Ishikawa (cell line): ENCODE measurements around the gene ARPC1B.

ENCODE experiments used
- CEBPB ChIP-seq: IDR thresholded peaks from 2 replicates; pipeline ENCODE4 v1.6.1; 2012
- CREB1 ChIP-seq: IDR thresholded peaks from 2 replicates; pipeline ENCODE4 v1.6.1; 2012; ENCODE audit warnings: low read depth
- EGR1 ChIP-seq: IDR thresholded peaks from 2 replicates; pipeline ENCODE4 v1.6.1; 2012
- FOXM1 ChIP-seq: IDR thresholded peaks from 2 replicates; pipeline ENCODE4 v1.6.1; 2012; ENCODE audit warnings: low read depth, borderline replicate concordance
- NFIC ChIP-seq: IDR thresholded peaks from 2 replicates; pipeline ENCODE4 v1.6.1; 2012
- RAD21 ChIP-seq: IDR thresholded peaks from 2 replicates; pipeline ENCODE4 v1.6.1; 2012; ENCODE audit warnings: low read depth
- TAF1 ChIP-seq: IDR thresholded peaks from 2 replicates; pipeline ENCODE4 v1.6.1; 2012; ENCODE audit warnings: low read depth, mild to moderate bottlenecking
- TCF12 ChIP-seq: IDR thresholded peaks from 2 replicates; pipeline ENCODE4 v1.6.1; 2012; ENCODE audit warnings: low read depth
- TEAD4 ChIP-seq: IDR thresholded peaks from 2 replicates; pipeline ENCODE4 v1.6.1; 2012
- USF1 ChIP-seq: IDR thresholded peaks from 2 replicates; pipeline ENCODE4 v1.6.1; 2012
- ZBTB7A ChIP-seq: IDR thresholded peaks from 2 replicates; pipeline ENCODE4 v1.6.1; 2012; ENCODE audit warnings: low read depth
- TF ChIP-seq, protein P1 (sequence below): IDR thresholded peaks from 2 replicates; pipeline ENCODE4 v1.6.1; 2012; ENCODE audit warnings: low read depth, mild to moderate bottlenecking
- TF ChIP-seq, protein P2 (sequence below): IDR thresholded peaks from 2 replicates; pipeline ENCODE4 v1.6.1; 2012

ARPC1B gene

GRCh38 chr7:99355098-99355497 is 19.4 kb upstream of the ARPC1B start:
- TF ChIP-seq USF1 (no peak), NFIC (no peak)
- TF ChIP-seq, protein P1, sequence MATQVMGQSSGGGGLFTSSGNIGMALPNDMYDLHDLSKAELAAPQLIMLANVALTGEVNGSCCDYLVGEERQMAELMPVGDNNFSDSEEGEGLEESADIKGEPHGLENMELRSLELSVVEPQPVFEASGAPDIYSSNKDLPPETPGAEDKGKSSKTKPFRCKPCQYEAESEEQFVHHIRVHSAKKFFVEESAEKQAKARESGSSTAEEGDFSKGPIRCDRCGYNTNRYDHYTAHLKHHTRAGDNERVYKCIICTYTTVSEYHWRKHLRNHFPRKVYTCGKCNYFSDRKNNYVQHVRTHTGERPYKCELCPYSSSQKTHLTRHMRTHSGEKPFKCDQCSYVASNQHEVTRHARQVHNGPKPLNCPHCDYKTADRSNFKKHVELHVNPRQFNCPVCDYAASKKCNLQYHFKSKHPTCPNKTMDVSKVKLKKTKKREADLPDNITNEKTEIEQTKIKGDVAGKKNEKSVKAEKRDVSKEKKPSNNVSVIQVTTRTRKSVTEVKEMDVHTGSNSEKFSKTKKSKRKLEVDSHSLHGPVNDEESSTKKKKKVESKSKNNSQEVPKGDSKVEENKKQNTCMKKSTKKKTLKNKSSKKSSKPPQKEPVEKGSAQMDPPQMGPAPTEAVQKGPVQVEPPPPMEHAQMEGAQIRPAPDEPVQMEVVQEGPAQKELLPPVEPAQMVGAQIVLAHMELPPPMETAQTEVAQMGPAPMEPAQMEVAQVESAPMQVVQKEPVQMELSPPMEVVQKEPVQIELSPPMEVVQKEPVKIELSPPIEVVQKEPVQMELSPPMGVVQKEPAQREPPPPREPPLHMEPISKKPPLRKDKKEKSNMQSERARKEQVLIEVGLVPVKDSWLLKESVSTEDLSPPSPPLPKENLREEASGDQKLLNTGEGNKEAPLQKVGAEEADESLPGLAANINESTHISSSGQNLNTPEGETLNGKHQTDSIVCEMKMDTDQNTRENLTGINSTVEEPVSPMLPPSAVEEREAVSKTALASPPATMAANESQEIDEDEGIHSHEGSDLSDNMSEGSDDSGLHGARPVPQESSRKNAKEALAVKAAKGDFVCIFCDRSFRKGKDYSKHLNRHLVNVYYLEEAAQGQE = no peak

GRCh38 chr7:99357701-99358490 is 16.6 kb upstream of the ARPC1B start:
- TF ChIP-seq CEBPB (no peak), USF1 (no peak)
- TF ChIP-seq, protein P2, sequence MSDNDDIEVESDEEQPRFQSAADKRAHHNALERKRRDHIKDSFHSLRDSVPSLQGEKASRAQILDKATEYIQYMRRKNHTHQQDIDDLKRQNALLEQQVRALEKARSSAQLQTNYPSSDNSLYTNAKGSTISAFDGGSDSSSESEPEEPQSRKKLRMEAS = no peak
- TF ChIP-seq, protein P1 = no peak

DNA sequence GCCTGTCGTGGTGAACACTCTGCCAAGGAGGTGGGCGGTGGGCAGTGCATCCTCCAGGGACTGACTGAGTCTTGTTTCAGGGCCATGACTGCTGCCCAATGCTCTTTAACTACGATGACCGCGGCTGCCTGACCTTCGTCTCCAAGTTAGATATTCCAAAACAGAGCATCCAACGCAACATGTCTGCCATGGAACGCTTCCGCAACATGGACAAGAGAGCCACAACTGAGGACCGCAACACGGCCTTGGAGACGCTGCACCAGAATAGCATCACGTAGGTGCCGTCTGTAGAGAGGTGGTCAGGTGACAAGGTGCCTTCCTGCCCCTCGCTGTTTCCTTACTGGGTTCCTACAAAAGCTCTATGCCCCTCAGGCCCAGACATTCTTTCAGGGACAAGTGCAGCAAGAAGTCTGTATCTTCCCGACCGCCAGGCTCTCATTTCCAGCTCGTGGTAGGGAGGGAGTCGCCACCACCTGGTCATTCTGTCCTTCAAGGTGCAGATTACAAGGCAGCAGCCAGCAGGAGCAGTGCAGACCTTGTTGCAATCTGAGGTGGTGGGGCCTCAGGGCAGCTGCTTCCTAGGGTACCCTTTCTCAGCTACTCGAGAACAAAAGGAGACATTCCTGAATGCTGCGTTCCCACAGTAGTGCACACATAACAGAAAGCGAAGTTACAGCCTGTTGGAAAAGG is 14.9 kb upstream of the ARPC1B start:
- TF ChIP-seq RAD21 (no peak), CEBPB (no peak), ZBTB7A (no peak), TCF12 (no peak), NFIC (no peak), TEAD4 (no peak), CREB1 (no peak)
- TF ChIP-seq, protein P2 = no peak

DNA sequence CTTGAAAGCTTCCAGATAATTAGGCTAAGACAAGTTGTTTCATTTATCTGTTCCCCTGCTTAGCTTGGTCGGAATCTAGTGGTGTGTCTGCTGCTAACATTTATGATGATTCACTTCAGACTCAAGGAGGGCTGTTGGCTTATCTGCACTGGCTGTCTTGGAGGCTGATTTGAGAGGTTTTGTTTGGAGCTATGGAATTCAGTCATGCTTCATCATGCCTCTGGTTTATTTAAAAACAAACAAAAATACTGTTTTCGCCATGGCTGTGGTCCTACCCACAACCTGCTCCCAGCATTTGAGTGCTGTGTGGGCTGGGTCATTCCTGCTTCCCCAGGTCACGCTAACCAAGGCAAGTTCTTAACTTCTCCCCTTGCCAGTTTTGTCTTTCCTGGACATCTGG is 11.7 kb upstream of the ARPC1B start:
- TF ChIP-seq CEBPB = no peak
- no peak for TF ChIP-seq FOXM1
- TF ChIP-seq, protein P2 = no peak
- TF ChIP-seq TCF12 = no peak
- no peak for TF ChIP-seq NFIC
- TF ChIP-seq TAF1 = no peak

GRCh38 chr7:99363286-99363685 is 11.2 kb upstream of the ARPC1B start:
- TF ChIP-seq USF1 = no peak
- no peak for TF ChIP-seq FOXM1
- TF ChIP-seq EGR1 = no peak
- no peak for TF ChIP-seq TAF1
- no peak for TF ChIP-seq RAD21
- TF ChIP-seq ZBTB7A = no peak
- TF ChIP-seq, protein P2 = no peak
- no peak for TF ChIP-seq CEBPB

DNA sequence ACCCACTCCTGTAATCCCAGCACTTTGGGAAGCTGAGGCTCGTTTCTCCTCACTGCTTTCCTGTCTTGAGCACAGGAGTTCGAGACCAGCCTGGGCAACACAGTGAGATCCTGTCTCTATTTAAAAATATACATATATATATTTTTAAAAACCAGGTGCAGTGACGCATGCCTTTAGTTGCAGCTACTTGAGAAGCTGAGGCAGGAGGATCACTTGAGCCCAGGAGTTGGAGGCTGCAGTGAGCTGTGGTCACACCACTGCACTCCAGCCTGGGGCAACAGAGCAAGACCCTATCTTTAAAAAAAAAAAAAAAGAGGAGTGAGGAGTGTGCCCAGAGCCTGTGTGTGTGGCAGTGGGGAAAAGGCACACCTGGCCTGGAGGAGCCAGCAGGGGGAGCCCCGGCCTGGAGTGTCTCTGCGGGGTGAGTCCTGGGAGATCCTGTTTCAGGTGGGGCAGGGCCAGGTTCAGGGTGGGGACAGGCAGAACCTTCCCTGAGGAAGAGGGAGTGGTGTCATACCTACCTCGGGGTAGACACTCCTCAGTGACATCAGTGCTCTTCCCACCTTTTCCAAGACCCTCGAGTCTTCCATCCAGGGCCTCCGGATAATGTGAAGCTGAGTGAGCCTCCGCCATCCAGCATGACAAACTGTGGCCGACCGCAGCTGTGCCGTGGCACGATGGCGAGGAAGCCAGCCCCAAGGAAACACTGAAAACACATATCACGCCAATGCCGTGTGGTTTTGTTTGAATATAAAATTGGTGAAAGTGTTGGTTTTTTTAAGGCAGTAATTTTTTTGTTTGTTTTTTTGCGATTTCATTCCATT is 9.0 kb upstream of the ARPC1B start:
- TF ChIP-seq, protein P1 = no peak
- TF ChIP-seq NFIC (no peak), ZBTB7A (no peak), USF1 (no peak), RAD21 (peak; percentile 68)
- TF ChIP-seq, protein P2 = no peak
